ENCODE measurements around the gene ADORA2B. TPM values are rescaled to one million over a fixed set of nuclear protein-coding genes. Genes with fewer than 3 reads are reported as not detected.

Gene ADORA2B
- total RNA-seq, 1 donor from 2014 or later: 0.67 TPM

GRCh38 chr17:15947976-15948752 lies 3.2 kb downstream of the ADORA2B start:
- intact Hi-C loops (cut with DNase I): no loop called here
- no peak for ATAC-seq
- no peak for DNase-seq (ENCODE audit: low spot score)

- intact Hi-C loops (cut with DNase I): no loop called here
- DNase-seq (ENCODE audit: low spot score): peak; percentile 39
- no peak for ATAC-seq
Measured at GRCh38 chr17:15951368-15952047, 6.6 kb downstream of the ADORA2B start.

GRCh38 chr17:15952048-15952532 lies 7.2 kb downstream of the ADORA2B start:
- no peak for DNase-seq (ENCODE audit: low spot score)
- ATAC-seq: no peak
- intact Hi-C loops (cut with DNase I): no loop called here

- ATAC-seq (no peak), DNase-seq (ENCODE audit: low spot score) (no peak)
- intact Hi-C loops (cut with DNase I): no loop called here
Measured at GRCh38 chr17:15952916-15953790, 8.2 kb downstream of the ADORA2B start.

GRCh38 chr17:15954222-15954621 lies 9.3 kb downstream of the ADORA2B start:
- ATAC-seq (no peak), DNase-seq (ENCODE audit: low spot score) (no peak)
- intact Hi-C loops (cut with DNase I): no loop called here

GRCh38 chr17:15955793-15956541 lies 11.0 kb downstream of the ADORA2B start:
- ATAC-seq: no peak
- intact Hi-C loops (cut with DNase I): no loop called here
- DNase-seq (ENCODE audit: low spot score): no peak

GRCh38 chr17:15957206-15957605 lies 12.3 kb downstream of the ADORA2B start:
- intact Hi-C loops (cut with DNase I): no loop called here
- ATAC-seq: no peak
- DNase-seq (ENCODE audit: low spot score): no peak

- DNase-seq (ENCODE audit: low spot score) (no peak), ATAC-seq (no peak)
- intact Hi-C loops (cut with DNase I): no loop called here
Measured at GRCh38 chr17:15957608-15958307, 12.8 kb downstream of the ADORA2B start.

GRCh38 chr17:15958484-15958854 lies 13.5 kb downstream of the ADORA2B start:
- ATAC-seq: peak; percentile 20

GRCh38 chr17:15963670-15964110 lies 18.8 kb downstream of the ADORA2B start:
- ATAC-seq: no peak
- intact Hi-C loops (cut with DNase I): no loop called here
- DNase-seq (ENCODE audit: low spot score): no peak

More at GRCh38 chr17:15958484-15958854, 13.5 kb downstream of the ADORA2B start:
- DNase-seq (ENCODE audit: low spot score): no peak
- intact Hi-C loops (cut with DNase I): no loop called here

GRCh38 chr17:15965528-15965927 lies 20.6 kb downstream of the ADORA2B start:
- intact Hi-C loops (cut with DNase I): no loop called here
- DNase-seq (ENCODE audit: low spot score): no peak
- no peak for ATAC-seq

- no peak for DNase-seq (ENCODE audit: low spot score)
- intact Hi-C loops (cut with DNase I): no loop called here
- peak; percentile 58 for ATAC-seq
Measured at GRCh38 chr17:15966183-15966878, 21.4 kb downstream of the ADORA2B start.

- ATAC-seq: peak; percentile 38
- DNase-seq (ENCODE audit: low spot score): no peak
- intact Hi-C loops (cut with DNase I): no loop called here
Measured at GRCh38 chr17:15966879-15967248, 21.9 kb downstream of the ADORA2B start.

GRCh38 chr17:15967706-15968399 lies 22.9 kb downstream of the ADORA2B start:
- DNase-seq (ENCODE audit: low spot score) (no peak), ATAC-seq (no peak)
- intact Hi-C loops (cut with DNase I): no loop called here

- intact Hi-C loops (cut with DNase I): no loop called here
- DNase-seq (ENCODE audit: low spot score) (no peak), ATAC-seq (no peak)
Measured at GRCh38 chr17:15969463-15969862, 24.5 kb downstream of the ADORA2B start.

GRCh38 chr17:15970500-15970899 lies 25.6 kb downstream of the ADORA2B start:
- intact Hi-C loops (cut with DNase I): no loop called here
- DNase-seq (ENCODE audit: low spot score): no peak
- no peak for ATAC-seq

- no peak for ATAC-seq
- no peak for DNase-seq (ENCODE audit: low spot score)
Measured at GRCh38 chr17:15971098-15971678, 26.3 kb downstream of the ADORA2B start.

More at GRCh38 chr17:15971098-15971678, 26.3 kb downstream of the ADORA2B start:
- intact Hi-C loops (cut with DNase I): no loop called here
